ENCODE data around the gene WFDC10A. TPM values are rescaled to one million over a fixed set of nuclear protein-coding genes. Genes with fewer than 3 reads are reported as not detected.

The WFDC10A gene
- total and polyA plus RNA-seq, 2 donors: 0.09 TPM; not detected in 1

DNA sequence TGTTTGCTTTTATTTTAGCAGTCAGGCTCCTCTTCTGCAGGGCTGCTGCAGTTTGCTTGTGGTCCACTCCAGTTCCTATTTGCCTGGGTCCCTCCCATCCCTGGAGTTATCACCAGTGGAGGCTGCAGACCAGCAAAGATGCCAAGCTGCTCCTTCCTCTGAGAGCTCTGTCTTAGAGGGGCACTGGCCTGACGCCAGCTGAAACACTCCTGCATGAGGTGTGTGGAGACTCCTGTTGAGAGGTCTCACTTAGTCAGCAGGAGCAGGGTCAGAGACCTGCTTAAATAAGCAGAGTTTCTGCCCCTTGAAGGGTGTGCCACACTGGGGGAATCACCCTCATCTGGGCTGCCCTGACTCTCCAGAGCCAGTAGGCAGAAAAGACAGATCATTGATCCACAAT lies 34.3 kb upstream of the WFDC10A start:
- no peak overlapping the region for H3K4me3 ChIP-seq (ENCODE audit: low read length in 2 of 2)
- no peaks in the 10 kb centered on the region for H3K9me3 ChIP-seq (ENCODE audit: control insufficient read depth in 2 of 2, insufficient read depth in 1 of 2, low read length in 1 of 2)
- no peak for DNase-seq (ENCODE audit: low read depth in 6 of 9, low spot score in 9 of 9)
- no peaks in the 10 kb centered on the region for H3K36me3 ChIP-seq (ENCODE audit: control insufficient read depth in 2 of 2, insufficient read depth in 2 of 2, low read length in 1 of 2)
- WGBS: 88% methylated on average over 1 of the region's 1 CpG
- no peaks in the 10 kb centered on the region for H3K4me1 ChIP-seq (ENCODE audit: control insufficient read depth in 2 of 2, insufficient read depth in 2 of 2, low read length in 2 of 2)
- H3K27ac ChIP-seq (ENCODE audit: low read depth in 1 of 2, low read length in 1 of 2): no peak overlapping the region
- H3K27me3 ChIP-seq (ENCODE audit: control insufficient read depth in 2 of 2, insufficient read depth in 1 of 2, low read length in 1 of 2): no peaks in the 10 kb centered on the region

DNA sequence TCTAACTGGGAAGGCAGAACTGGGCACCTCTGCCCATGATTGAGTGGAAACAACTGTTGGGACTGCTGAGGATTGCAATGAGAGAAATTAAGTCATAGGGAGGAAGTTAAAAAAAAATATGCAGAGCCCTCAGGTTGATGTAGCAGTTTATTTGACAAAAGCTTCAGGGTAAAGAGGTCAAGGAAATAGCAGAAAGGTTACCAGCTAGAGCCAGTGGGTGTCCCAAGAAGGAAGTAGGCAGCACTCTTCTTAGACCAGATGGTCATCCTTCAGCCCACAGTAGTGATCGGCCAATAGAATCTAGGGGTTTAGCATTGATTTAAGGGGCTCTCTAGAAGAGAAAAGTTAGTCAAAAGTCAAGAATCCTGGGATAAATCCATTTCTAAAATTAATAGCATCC lies 21.7 kb upstream of the WFDC10A start:
- H3K27ac ChIP-seq (ENCODE audit: low read depth in 1 of 2, low read length in 1 of 2): no peak overlapping the region
- 96% methylated on average over 1 of the region's 1 CpG for WGBS
- no peak overlapping the region for H3K4me3 ChIP-seq (ENCODE audit: low read length in 2 of 2)
- H3K27me3 ChIP-seq (ENCODE audit: control insufficient read depth in 2 of 2, insufficient read depth in 1 of 2, low read length in 1 of 2): no peaks in the 10 kb centered on the region
- no peak for DNase-seq (ENCODE audit: low read depth in 6 of 9, low spot score in 9 of 9)
- H3K9me3 ChIP-seq (ENCODE audit: control insufficient read depth in 2 of 2, insufficient read depth in 1 of 2, low read length in 1 of 2): no peaks in the 10 kb centered on the region
- no peaks in the 10 kb centered on the region for H3K4me1 ChIP-seq (ENCODE audit: control insufficient read depth in 2 of 2, insufficient read depth in 2 of 2, low read length in 2 of 2)
- H3K36me3 ChIP-seq (ENCODE audit: control insufficient read depth in 2 of 2, insufficient read depth in 2 of 2, low read length in 1 of 2): no peaks in the 10 kb centered on the region

DNA sequence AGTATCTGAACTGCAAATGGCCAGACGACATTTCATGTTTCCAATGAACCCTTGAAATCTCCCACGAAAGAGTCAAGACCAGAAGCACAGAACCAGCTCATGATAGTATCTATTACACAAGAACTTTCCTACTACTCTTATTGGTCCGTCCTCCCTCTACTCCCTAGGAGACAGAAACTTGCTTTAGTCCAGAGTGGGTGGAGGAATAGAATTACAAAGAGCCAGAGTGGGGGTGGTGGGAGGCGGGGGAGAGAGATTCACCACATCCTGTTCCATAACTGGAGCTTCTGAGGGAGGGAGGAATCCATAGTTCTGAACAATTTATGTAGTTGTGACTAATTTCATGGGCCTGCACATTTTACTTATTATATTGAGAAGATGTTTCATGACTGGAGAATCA lies 18.5 kb upstream of the WFDC10A start:
- Histone ChIP-seq H3K4me1 (ENCODE audit: control insufficient read depth in 2 of 2, insufficient read depth in 2 of 2, low read length in 2 of 2) (no peaks in the 10 kb centered on the region), H3K27ac (ENCODE audit: low read depth in 1 of 2, low read length in 1 of 2) (no peak overlapping the region)
- 80% methylated on average over 4 of the region's 4 CpGs for WGBS

DNA sequence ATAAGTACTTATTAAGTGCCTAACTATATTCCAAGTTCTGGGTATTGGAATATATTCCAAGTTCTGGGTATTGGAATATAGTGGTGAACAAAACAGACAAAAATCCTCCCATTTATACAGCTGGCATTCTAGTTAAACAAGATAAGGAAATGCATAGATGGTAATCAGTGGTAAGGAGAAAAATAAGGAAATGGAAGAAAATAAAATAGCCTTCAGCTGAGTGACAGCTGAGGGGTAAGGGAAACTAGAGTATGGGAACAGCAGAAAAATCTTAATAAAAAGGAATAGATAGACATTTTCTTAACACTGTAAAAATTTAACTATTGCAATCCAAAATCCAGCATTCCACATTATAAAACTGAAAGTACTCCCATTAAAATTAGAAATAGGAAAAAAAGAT lies 17.2 kb upstream of the WFDC10A start:
- Histone ChIP-seq H3K36me3 (ENCODE audit: control insufficient read depth in 2 of 2, insufficient read depth in 2 of 2, low read length in 1 of 2) (no peaks in the 10 kb centered on the region), H3K4me1 (ENCODE audit: control insufficient read depth in 2 of 2, insufficient read depth in 2 of 2, low read length in 2 of 2) (no peaks in the 10 kb centered on the region), H3K27ac (ENCODE audit: low read depth in 1 of 2, low read length in 1 of 2) (no peak overlapping the region), H3K9me3 (ENCODE audit: control insufficient read depth in 2 of 2, insufficient read depth in 1 of 2, low read length in 1 of 2) (no peaks in the 10 kb centered on the region), H3K27me3 (ENCODE audit: control insufficient read depth in 2 of 2, insufficient read depth in 1 of 2, low read length in 1 of 2) (no peaks in the 10 kb centered on the region), H3K4me3 (ENCODE audit: low read length in 2 of 2) (no peak overlapping the region)
- DNase-seq (ENCODE audit: low read depth in 6 of 9, low spot score in 9 of 9): no peak

More for the DNA sequence above, 18.5 kb upstream of the WFDC10A start:
- DNase-seq (ENCODE audit: low read depth in 6 of 9, low spot score in 9 of 9): no peak
- H3K36me3 ChIP-seq (ENCODE audit: control insufficient read depth in 2 of 2, insufficient read depth in 2 of 2, low read length in 1 of 2): no peaks in the 10 kb centered on the region
- H3K4me3 ChIP-seq (ENCODE audit: low read length in 2 of 2): no peak overlapping the region
- H3K9me3 ChIP-seq (ENCODE audit: control insufficient read depth in 2 of 2, insufficient read depth in 1 of 2, low read length in 1 of 2): no peaks in the 10 kb centered on the region
- H3K27me3 ChIP-seq (ENCODE audit: control insufficient read depth in 2 of 2, insufficient read depth in 1 of 2, low read length in 1 of 2): no peaks in the 10 kb centered on the region

DNA sequence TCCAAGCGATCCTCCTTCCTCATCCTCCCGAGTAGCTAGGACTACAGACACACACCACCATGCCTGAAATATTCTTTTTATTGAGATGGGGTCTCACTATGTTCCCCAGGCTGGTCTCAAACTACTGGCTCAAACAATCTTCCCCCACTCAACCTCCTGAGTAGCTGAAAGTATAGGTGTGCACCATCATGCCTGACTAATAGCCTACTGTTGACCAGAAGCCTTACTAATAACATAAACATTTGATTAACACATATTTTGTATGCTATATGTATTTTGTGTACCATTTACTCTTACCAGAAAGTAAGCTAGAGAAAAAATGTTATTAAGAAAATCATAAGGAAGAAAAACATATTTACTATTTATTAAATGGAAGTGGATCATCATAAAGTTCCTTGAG lies 11.9 kb upstream of the WFDC10A start:
- Histone ChIP-seq H3K4me3 (ENCODE audit: low read length in 2 of 2) (no peak overlapping the region), H3K4me1 (ENCODE audit: control insufficient read depth in 2 of 2, insufficient read depth in 2 of 2, low read length in 2 of 2) (no peaks in the 10 kb centered on the region), H3K27me3 (ENCODE audit: control insufficient read depth in 2 of 2, insufficient read depth in 1 of 2, low read length in 1 of 2) (no peaks in the 10 kb centered on the region), H3K36me3 (ENCODE audit: control insufficient read depth in 2 of 2, insufficient read depth in 2 of 2, low read length in 1 of 2) (no peaks in the 10 kb centered on the region), H3K27ac (ENCODE audit: low read depth in 1 of 2, low read length in 1 of 2) (no peak overlapping the region), H3K9me3 (ENCODE audit: control insufficient read depth in 2 of 2, insufficient read depth in 1 of 2, low read length in 1 of 2) (no peaks in the 10 kb centered on the region)
- 97% methylated on average over 2 of the region's 2 CpGs for WGBS
- no peak for DNase-seq (ENCODE audit: low read depth in 6 of 9, low spot score in 9 of 9)

DNA sequence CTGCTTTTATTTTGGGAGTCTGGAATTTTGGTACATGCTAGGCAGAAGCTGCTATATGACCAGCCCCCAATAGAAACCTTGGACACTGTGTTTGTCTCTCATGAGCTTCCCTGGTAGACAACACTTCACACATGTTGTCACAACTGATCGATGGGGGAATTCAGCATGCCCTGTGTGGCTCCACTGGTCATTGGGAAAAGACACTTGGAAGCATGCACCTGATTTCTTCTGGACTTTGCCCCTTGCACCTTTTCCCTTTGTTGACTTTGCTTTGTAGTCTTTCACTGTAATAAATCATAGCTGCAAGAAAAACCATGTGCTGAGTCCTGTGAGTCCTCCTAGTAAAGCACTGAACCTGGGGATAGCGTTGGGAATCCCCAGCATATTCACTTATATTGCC lies 7.9 kb upstream of the WFDC10A start:
- H3K4me3 ChIP-seq (ENCODE audit: low read length in 2 of 2): no peak overlapping the region
- no peaks in the 10 kb centered on the region for H3K9me3 ChIP-seq (ENCODE audit: control insufficient read depth in 2 of 2, insufficient read depth in 1 of 2, low read length in 1 of 2)
- no peak for DNase-seq (ENCODE audit: low read depth in 6 of 9, low spot score in 9 of 9)
- H3K27ac ChIP-seq (ENCODE audit: low read depth in 1 of 2, low read length in 1 of 2): no peak overlapping the region
- WGBS: 93% methylated on average over 2 of the region's 2 CpGs
- H3K4me1 ChIP-seq (ENCODE audit: control insufficient read depth in 2 of 2, insufficient read depth in 2 of 2, low read length in 2 of 2): no peaks in the 10 kb centered on the region
- H3K27me3 ChIP-seq (ENCODE audit: control insufficient read depth in 2 of 2, insufficient read depth in 1 of 2, low read length in 1 of 2): no peaks in the 10 kb centered on the region
- H3K36me3 ChIP-seq (ENCODE audit: control insufficient read depth in 2 of 2, insufficient read depth in 2 of 2, low read length in 1 of 2): no peaks in the 10 kb centered on the region

DNA sequence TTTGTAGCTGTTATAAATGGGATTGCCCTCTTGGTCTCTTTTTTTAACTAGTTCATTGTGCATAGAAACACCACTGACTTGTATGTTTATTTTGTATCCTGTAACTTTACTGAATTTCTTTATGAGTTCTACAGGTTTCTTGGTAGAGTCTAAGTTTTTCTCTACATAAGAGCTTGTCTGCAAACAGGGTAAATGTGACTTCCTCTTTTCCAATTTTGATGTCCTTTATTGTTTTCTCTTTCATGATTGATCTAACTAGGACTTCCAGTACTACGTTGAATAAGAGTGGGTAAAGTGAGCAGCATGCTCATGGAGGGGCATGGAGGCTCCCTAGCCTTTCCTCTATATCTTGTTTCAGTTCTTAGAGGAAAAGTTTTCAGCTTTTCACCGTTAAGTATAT lies 3.0 kb upstream of the WFDC10A start:
- no peaks in the 10 kb centered on the region for H3K9me3 ChIP-seq (ENCODE audit: control insufficient read depth in 2 of 2, insufficient read depth in 1 of 2, low read length in 1 of 2)
- no peaks in the 10 kb centered on the region for H3K4me1 ChIP-seq (ENCODE audit: control insufficient read depth in 2 of 2, insufficient read depth in 2 of 2, low read length in 2 of 2)
- H3K36me3 ChIP-seq (ENCODE audit: control insufficient read depth in 2 of 2, insufficient read depth in 2 of 2, low read length in 1 of 2): no peaks in the 10 kb centered on the region
- H3K27ac ChIP-seq (ENCODE audit: low read depth in 1 of 2, low read length in 1 of 2): no peak overlapping the region
- no peaks in the 10 kb centered on the region for H3K27me3 ChIP-seq (ENCODE audit: control insufficient read depth in 2 of 2, insufficient read depth in 1 of 2, low read length in 1 of 2)
- no peak for DNase-seq (ENCODE audit: low read depth in 6 of 9, low spot score in 9 of 9)
- H3K4me3 ChIP-seq (ENCODE audit: low read length in 2 of 2): no peak overlapping the region
- 63% methylated on average over 2 of the region's 2 CpGs for WGBS

DNA sequence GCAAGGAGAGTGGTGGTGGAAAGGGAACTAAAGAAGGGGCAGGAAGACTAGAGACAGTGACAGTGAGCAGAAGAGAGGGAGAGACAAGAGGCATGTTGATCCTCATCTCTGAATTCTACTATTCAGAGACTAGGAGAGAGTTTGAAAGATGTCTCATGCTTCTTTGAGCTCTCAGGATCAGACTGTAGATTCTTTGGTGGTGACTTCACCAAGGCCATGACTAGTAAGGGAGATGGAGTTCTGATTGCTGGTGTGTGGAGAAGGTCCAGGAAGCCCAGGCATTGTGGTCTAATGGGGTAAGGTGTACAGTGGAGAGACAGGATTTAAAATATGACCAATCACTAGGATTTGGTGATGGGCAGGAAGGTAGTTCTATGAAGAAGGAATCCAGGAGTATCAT lies 832 bp downstream of the WFDC10A start:
- no peak for DNase-seq (ENCODE audit: low read depth in 6 of 9, low spot score in 9 of 9)
- Histone ChIP-seq H3K9me3 (ENCODE audit: control insufficient read depth in 2 of 2, insufficient read depth in 1 of 2, low read length in 1 of 2) (no peaks in the 10 kb centered on the region), H3K4me3 (ENCODE audit: low read length in 2 of 2) (no peak overlapping the region), H3K27me3 (ENCODE audit: control insufficient read depth in 2 of 2, insufficient read depth in 1 of 2, low read length in 1 of 2) (no peaks in the 10 kb centered on the region), H3K27ac (ENCODE audit: low read depth in 1 of 2, low read length in 1 of 2) (no peak overlapping the region), H3K36me3 (ENCODE audit: control insufficient read depth in 2 of 2, insufficient read depth in 2 of 2, low read length in 1 of 2) (no peaks in the 10 kb centered on the region), H3K4me1 (ENCODE audit: control insufficient read depth in 2 of 2, insufficient read depth in 2 of 2, low read length in 2 of 2) (no peaks in the 10 kb centered on the region)

DNA sequence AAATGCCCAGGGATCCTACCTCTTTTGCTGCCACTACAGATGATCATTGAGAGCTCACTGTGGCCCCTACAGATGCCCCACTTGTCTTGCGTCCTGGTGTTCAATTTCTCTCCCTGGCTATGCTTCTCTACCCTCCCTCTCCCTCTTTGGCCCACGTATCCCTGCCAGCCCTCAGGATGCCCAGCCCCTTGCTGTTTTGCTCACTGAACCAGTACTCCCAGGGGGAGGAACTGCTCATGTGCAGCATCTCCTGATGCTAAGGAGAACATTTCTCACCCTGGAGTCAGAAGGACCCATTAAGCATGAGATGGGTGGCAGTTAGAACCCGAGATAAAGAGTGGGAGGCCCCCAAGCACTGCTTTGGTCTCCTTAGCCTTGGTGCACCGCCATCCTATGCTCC lies 1.6 kb downstream of the WFDC10A start, which contains the start of gene WFDC9:
Gene WFDC9, minus strand, starts transcription at position 101 of the 400 bp plus-strand sequence. CDS start 21,103 bp downstream, outside the sequence.
- Histone ChIP-seq H3K27ac (ENCODE audit: low read depth in 1 of 2, low read length in 1 of 2) (no peak within 1 kb of the TSS), H3K4me3 (ENCODE audit: low read length in 2 of 2) (no peak within 1 kb of the TSS), H3K27me3 (ENCODE audit: control insufficient read depth in 2 of 2, insufficient read depth in 1 of 2, low read length in 1 of 2) (no peaks in the 10 kb centered on the region), H3K36me3 (ENCODE audit: control insufficient read depth in 2 of 2, insufficient read depth in 2 of 2, low read length in 1 of 2) (no peaks in the 10 kb centered on the region), H3K9me3 (ENCODE audit: control insufficient read depth in 2 of 2, insufficient read depth in 1 of 2, low read length in 1 of 2) (no peaks in the 10 kb centered on the region), H3K4me1 (ENCODE audit: control insufficient read depth in 2 of 2, insufficient read depth in 2 of 2, low read length in 2 of 2) (no peaks in the 10 kb centered on the region)
- 78% methylated on average over 4 of the region's 4 CpGs for WGBS
- no peak for DNase-seq (ENCODE audit: low read depth in 6 of 9, low spot score in 9 of 9)

DNA sequence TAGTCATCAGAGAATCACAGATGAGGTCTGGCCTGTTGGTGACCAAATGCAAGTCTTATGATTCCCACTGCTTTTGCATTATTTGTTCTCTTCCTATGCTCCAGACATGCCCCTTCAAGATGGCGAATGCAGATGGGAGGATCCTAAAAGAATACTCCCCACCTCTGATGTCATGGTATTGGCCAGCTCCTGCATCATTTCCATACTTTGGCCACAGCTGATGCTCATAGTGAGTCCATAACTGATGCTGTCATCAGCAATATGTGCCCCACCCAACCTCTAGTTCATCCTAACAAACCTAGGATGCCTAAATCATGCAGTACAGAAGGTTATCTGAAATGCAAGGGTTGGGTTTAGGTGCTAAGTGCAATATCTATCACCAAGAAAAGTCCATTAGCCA lies 7.0 kb downstream of the WFDC10A start:
- Histone ChIP-seq H3K36me3 (ENCODE audit: control insufficient read depth in 2 of 2, insufficient read depth in 2 of 2, low read length in 1 of 2) (no peaks in the 10 kb centered on the region), H3K4me3 (ENCODE audit: low read length in 2 of 2) (no peak overlapping the region), H3K27me3 (ENCODE audit: control insufficient read depth in 2 of 2, insufficient read depth in 1 of 2, low read length in 1 of 2) (no peaks in the 10 kb centered on the region), H3K27ac (ENCODE audit: low read depth in 1 of 2, low read length in 1 of 2) (no peak overlapping the region), H3K4me1 (ENCODE audit: control insufficient read depth in 2 of 2, insufficient read depth in 2 of 2, low read length in 2 of 2) (no peaks in the 10 kb centered on the region), H3K9me3 (ENCODE audit: control insufficient read depth in 2 of 2, insufficient read depth in 1 of 2, low read length in 1 of 2) (no peaks in the 10 kb centered on the region)
- 100% methylated on average over 1 of the region's 1 CpG for WGBS
- no peak for DNase-seq (ENCODE audit: low read depth in 6 of 9, low spot score in 9 of 9)
